Adrenal gland (tissue), 5 donors: Measurements from ENCODE around the gene MGAT4D.

Experiments
- POLR2A ChIP-seq, 2 donors: fragments of 450-650 bp; IDR thresholded peaks; one replicate each; pipeline ENCODE4 v1.6.1; 2017; ENCODE audit warnings: antibody characterized with exemption in 2 of 2, mild to moderate bottlenecking in 2 of 2, moderate library complexity in 1 of 2
- TF ChIP-seq, protein P1 (sequence below), 6 experiments: fragments of 450-650 bp in 4 of 6; fragments of 200-600 bp in 2 of 6; sonication (generic) in 1 of 6; IDR thresholded peaks; 1 replicate in 5 of 6; 2 replicates in 1 of 6; pipeline versions ENCODE4 v1.5.1 to v1.8.0; 2016 to 2021; ENCODE audit warnings: antibody characterized with exemption in 6 of 6, mild to moderate bottlenecking in 2 of 6, moderate library complexity in 1 of 6
- donor health status: DM: no; HTN: no; CAD: no.

DNA sequence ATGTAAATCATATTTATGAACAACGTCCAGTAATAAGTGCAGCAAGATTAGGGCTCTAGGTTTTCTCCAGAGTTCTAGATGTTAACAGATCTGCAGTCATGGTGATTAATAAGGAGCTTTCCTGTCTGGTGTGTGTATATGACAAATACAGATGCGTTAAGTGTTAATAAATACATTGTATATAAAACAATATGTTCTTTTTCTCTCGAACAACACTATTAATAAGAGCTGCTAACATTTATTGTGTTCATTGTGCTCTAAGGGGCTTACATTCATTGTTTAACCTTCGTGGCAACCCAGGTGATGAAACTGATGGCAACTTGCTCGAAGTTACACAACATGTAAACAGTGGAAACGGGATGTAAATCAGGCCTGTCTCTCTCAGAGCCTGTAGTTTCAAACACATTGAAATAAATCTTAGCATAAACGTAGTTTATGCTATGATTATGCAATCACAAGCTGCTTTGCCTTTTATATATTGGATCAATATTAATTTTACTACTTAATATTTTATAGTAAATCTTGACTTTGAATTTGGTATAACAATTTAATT, 70.1 kb downstream of the MGAT4D start:
- TF ChIP-seq, protein P1, sequence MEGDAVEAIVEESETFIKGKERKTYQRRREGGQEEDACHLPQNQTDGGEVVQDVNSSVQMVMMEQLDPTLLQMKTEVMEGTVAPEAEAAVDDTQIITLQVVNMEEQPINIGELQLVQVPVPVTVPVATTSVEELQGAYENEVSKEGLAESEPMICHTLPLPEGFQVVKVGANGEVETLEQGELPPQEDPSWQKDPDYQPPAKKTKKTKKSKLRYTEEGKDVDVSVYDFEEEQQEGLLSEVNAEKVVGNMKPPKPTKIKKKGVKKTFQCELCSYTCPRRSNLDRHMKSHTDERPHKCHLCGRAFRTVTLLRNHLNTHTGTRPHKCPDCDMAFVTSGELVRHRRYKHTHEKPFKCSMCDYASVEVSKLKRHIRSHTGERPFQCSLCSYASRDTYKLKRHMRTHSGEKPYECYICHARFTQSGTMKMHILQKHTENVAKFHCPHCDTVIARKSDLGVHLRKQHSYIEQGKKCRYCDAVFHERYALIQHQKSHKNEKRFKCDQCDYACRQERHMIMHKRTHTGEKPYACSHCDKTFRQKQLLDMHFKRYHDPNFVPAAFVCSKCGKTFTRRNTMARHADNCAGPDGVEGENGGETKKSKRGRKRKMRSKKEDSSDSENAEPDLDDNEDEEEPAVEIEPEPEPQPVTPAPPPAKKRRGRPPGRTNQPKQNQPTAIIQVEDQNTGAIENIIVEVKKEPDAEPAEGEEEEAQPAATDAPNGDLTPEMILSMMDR (IDR thresholded peaks at IDR 0.05), result no peak
- no peak for TF ChIP-seq POLR2A (IDR thresholded peaks at IDR 0.05)
